HEK293 (cell line): ENCODE measurements around the gene HESX1.

Experiments
- EGR2 ChIP-seq: fragments of 450-650 bp; formaldehyde crosslinking; IDR thresholded peaks from 2 replicates; pipeline ENCODE4 v1.5.1; 2016; ENCODE audit warnings: low read depth, missing biosample characterization, missing genetic modification characterization
- GLIS2 ChIP-seq: fragments of 450-650 bp; formaldehyde crosslinking; IDR thresholded peaks from 2 replicates; pipeline ENCODE4 v1.5.1; 2016; ENCODE audit warnings: missing biosample characterization, missing genetic modification characterization
- IKZF3 ChIP-seq: fragments of 450-650 bp; IDR thresholded peaks from 2 replicates; pipeline ENCODE4 v1.5.0; 2018; ENCODE audit warnings: missing biosample characterization, mild to moderate bottlenecking, missing genetic modification characterization, moderate library complexity
- KLF8 ChIP-seq: fragments of 450-650 bp; formaldehyde crosslinking; IDR thresholded peaks from 2 replicates; pipeline ENCODE4 v1.5.1; 2016; ENCODE audit warnings: missing biosample characterization, missing genetic modification characterization
- KLF9 ChIP-seq: fragments of 450-650 bp; formaldehyde crosslinking; IDR thresholded peaks from 2 replicates; pipeline ENCODE4 v1.5.1; 2016; ENCODE audit warnings: missing biosample characterization, missing genetic modification characterization, low read depth
- PRDM1 ChIP-seq: fragments of 450-650 bp; formaldehyde crosslinking; IDR thresholded peaks from 2 replicates; pipeline ENCODE4; 2016; ENCODE audit warnings: missing biosample characterization, missing genetic modification characterization
- SP2 ChIP-seq: fragments of 450-650 bp; formaldehyde crosslinking; IDR thresholded peaks from 2 replicates; pipeline ENCODE4 v1.5.1; 2016; ENCODE audit warnings: missing biosample characterization, missing genetic modification characterization
- SP3 ChIP-seq: fragments of 450-650 bp; formaldehyde crosslinking; IDR thresholded peaks from 2 replicates; pipeline ENCODE4 v1.5.1; 2016; ENCODE audit warnings: missing biosample characterization, missing genetic modification characterization
- WT1 ChIP-seq: fragments of 450-650 bp; formaldehyde crosslinking; IDR thresholded peaks from 2 replicates; pipeline ENCODE4 v1.5.1; 2016; ENCODE audit warnings: missing biosample characterization, missing genetic modification characterization
- YY1 ChIP-seq: fragments of 450-650 bp; formaldehyde crosslinking; IDR thresholded peaks from 2 replicates; pipeline ENCODE4 v1.5.1; 2018; ENCODE audit warnings: missing biosample characterization, missing genetic modification characterization
- ZBTB20 ChIP-seq: fragments of 450-650 bp; formaldehyde crosslinking; IDR thresholded peaks from 2 replicates; pipeline ENCODE4 v1.5.1; 2016; ENCODE audit warnings: missing biosample characterization, missing genetic modification characterization
- ZBTB8A ChIP-seq: fragments of 450-650 bp; formaldehyde crosslinking; IDR thresholded peaks from 2 replicates; pipeline ENCODE4 v1.5.1; 2016; ENCODE audit warnings: missing biosample characterization, missing genetic modification characterization
- ZEB2 ChIP-seq: fragments of 450-650 bp; formaldehyde crosslinking; IDR thresholded peaks from 2 replicates; pipeline ENCODE4 v1.5.1; 2016; ENCODE audit warnings: missing biosample characterization, missing genetic modification characterization
- ZFHX2 ChIP-seq: fragments of 450-650 bp; formaldehyde crosslinking; conservative IDR thresholded peaks from 2 replicates; pipeline ENCODE4 v1.5.1; 2016; ENCODE audit warnings: missing biosample characterization, missing genetic modification characterization
- ZNF239 ChIP-seq: fragments of 450-650 bp; formaldehyde crosslinking; IDR thresholded peaks from 2 replicates; pipeline ENCODE4 v1.5.1; 2016; ENCODE audit warnings: missing biosample characterization, missing genetic modification characterization
- ZNF274 ChIP-seq, 2 experiments: fragments of 200-500 bp in 1 of 2; fragments of 450-650 bp in 1 of 2; sonication (Bioruptor generic) in 1 of 2; formaldehyde crosslinking in 1 of 2; IDR thresholded peaks; 2 replicates each; pipeline versions ENCODE4 v1.5.1 to v1.6.1; 2014 to 2016; ENCODE audit warnings: borderline replicate concordance in 1 of 2, inconsistent platforms in 1 of 2, low read length in 1 of 2, missing biosample characterization in 1 of 2, missing genetic modification characterization in 1 of 2
- ZNF366 ChIP-seq: fragments of 450-650 bp; formaldehyde crosslinking; conservative IDR thresholded peaks from 2 replicates; pipeline ENCODE4 v1.5.1; 2016; ENCODE audit warnings: missing biosample characterization, missing genetic modification characterization
- ZNF423 ChIP-seq: fragments of 450-650 bp; formaldehyde crosslinking; IDR thresholded peaks from 2 replicates; pipeline ENCODE4 v1.5.1; 2016; ENCODE audit warnings: missing biosample characterization, missing genetic modification characterization
- ZNF501 ChIP-seq: fragments of 450-650 bp; formaldehyde crosslinking; IDR thresholded peaks from 2 replicates; pipeline ENCODE4 v1.5.1; 2016; ENCODE audit warnings: missing biosample characterization, missing genetic modification characterization
- ZNF600 ChIP-seq: fragments of 450-650 bp; formaldehyde crosslinking; IDR thresholded peaks from 2 replicates; pipeline ENCODE4 v1.5.1; 2016; ENCODE audit warnings: missing biosample characterization, missing genetic modification characterization
- ZNF629 ChIP-seq: fragments of 450-650 bp; formaldehyde crosslinking; IDR thresholded peaks from 2 replicates; pipeline ENCODE4 v1.5.1; 2017; ENCODE audit warnings: missing biosample characterization, missing genetic modification characterization
- ZNF658 ChIP-seq: fragments of 450-650 bp; formaldehyde crosslinking; IDR thresholded peaks from 2 replicates; pipeline ENCODE4; 2016; ENCODE audit warnings: missing biosample characterization, missing genetic modification characterization
- ZNF76 ChIP-seq: fragments of 450-650 bp; formaldehyde crosslinking; IDR thresholded peaks from 2 replicates; pipeline ENCODE4; 2016; ENCODE audit warnings: low read depth, missing biosample characterization, missing genetic modification characterization, borderline replicate concordance
- ZNF777 ChIP-seq: fragments of 450-650 bp; formaldehyde crosslinking; IDR thresholded peaks from 2 replicates; pipeline ENCODE4 v1.5.1; 2017; ENCODE audit warnings: missing biosample characterization, missing genetic modification characterization, borderline replicate concordance
- TF ChIP-seq, protein P1 (sequence below): fragments of 450-650 bp; formaldehyde crosslinking; IDR thresholded peaks from 2 replicates; pipeline ENCODE4 v1.5.1; 2016; ENCODE audit warnings: missing biosample characterization, missing genetic modification characterization
- TF ChIP-seq, protein P2 (sequence below): fragments of 450-650 bp; formaldehyde crosslinking; IDR thresholded peaks from 2 replicates; pipeline ENCODE4 v1.5.1; 2017; ENCODE audit warnings: missing biosample characterization, mild to moderate bottlenecking, missing genetic modification characterization, moderate library complexity
- TF ChIP-seq, protein P3 (sequence below): fragments of 450-650 bp; formaldehyde crosslinking; IDR thresholded peaks from 2 replicates; pipeline ENCODE4 v1.5.1; 2016; ENCODE audit warnings: missing biosample characterization, missing genetic modification characterization
- TF ChIP-seq, protein P4 (sequence below): fragments of 450-650 bp; IDR thresholded peaks from 2 replicates; pipeline ENCODE4 v1.5.1; 2018; ENCODE audit warnings: missing biosample characterization, missing genetic modification characterization
- TF ChIP-seq, protein P5 (sequence below): fragments of 450-650 bp; formaldehyde crosslinking; optimal IDR thresholded peaks from 2 replicates; pipeline ENCODE3; 2016; ENCODE audit warnings: missing biosample characterization, mild to moderate bottlenecking, missing genetic modification characterization

HESX1 gene

DNA sequence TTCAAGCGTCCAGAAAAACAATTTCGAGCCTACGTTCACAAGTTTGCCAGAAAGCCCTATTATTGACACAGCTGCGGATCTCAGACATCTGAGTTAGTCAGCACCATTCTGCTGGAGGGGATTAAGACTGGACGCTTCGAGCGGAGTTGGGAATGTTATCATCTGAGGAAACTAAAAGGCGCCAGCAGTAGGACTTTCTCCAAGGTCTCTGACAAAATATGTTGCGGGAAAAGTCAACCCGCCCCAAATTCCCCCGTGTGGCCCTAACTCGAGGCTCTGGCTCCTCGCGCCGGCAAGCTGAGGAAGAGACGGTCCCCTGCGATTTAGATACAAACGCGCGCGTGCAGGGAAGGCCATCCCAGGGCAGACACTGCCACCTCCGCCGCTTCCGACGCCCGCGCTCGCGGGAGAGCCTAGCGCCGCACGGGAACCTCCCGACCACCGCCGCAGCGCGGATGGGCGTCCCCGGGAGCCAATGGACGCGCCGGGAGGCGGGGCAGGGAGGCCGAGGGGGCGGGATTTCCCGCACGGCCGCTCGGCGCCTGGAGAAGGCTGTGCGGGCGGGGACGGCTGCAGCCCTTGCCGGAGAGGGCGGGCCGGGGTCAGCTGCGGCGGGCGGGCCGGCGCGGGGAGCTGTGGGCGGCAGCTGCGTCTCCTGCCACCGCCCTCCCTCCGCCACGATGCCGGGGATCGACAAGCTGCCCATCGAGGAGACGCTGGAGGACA is 27.6 kb upstream of the HESX1 start, which contains the start of gene APPL1 (continued):
- TF ChIP-seq, protein P1, sequence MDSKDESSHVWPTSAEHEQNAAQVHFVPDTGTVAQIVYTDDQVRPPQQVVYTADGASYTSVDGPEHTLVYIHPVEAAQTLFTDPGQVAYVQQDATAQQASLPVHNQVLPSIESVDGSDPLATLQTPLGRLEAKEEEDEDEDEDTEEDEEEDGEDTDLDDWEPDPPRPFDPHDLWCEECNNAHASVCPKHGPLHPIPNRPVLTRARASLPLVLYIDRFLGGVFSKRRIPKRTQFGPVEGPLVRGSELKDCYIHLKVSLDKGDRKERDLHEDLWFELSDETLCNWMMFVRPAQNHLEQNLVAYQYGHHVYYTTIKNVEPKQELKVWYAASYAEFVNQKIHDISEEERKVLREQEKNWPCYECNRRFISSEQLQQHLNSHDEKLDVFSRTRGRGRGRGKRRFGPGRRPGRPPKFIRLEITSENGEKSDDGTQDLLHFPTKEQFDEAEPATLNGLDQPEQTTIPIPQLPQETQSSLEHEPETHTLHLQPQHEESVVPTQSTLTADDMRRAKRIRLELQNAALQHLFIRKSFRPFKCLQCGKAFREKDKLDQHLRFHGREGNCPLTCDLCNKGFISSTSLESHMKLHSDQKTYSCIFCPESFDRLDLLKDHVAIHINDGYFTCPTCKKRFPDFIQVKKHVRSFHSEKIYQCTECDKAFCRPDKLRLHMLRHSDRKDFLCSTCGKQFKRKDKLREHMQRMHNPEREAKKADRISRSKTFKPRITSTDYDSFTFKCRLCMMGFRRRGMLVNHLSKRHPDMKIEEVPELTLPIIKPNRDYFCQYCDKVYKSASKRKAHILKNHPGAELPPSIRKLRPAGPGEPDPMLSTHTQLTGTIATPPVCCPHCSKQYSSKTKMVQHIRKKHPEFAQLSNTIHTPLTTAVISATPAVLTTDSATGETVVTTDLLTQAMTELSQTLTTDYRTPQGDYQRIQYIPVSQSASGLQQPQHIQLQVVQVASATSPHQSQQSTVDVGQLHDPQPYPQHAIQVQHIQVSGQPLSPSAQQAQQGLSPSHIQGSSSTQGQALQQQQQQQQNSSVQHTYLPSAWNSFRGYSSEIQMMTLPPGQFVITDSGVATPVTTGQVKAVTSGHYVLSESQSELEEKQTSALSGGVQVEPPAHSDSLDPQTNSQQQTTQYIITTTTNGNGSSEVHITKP: peak; percentile 96
- peak; percentile 82 for TF ChIP-seq ZFHX2
- peak; percentile 61; the same call in 1 of the 2 replicates for TF ChIP-seq EGR2 (tag by site-specific recombination)
- no peak for TF ChIP-seq WT1 (tag by site-specific recombination)
- peak; percentile 55; the same call in 1 of the 2 replicates for TF ChIP-seq KLF9 (tag by site-specific recombination)
- TF ChIP-seq ZEB2: peak; percentile 72; the same call in 1 of the 2 replicates
- 0 out of 2 replicates have a peak, but pooled peaks have one; percentile 14 for TF ChIP-seq ZNF366 (tag by site-specific recombination)
- TF ChIP-seq ZNF777 (tag by site-specific recombination): no peak
- TF ChIP-seq, protein P2, sequence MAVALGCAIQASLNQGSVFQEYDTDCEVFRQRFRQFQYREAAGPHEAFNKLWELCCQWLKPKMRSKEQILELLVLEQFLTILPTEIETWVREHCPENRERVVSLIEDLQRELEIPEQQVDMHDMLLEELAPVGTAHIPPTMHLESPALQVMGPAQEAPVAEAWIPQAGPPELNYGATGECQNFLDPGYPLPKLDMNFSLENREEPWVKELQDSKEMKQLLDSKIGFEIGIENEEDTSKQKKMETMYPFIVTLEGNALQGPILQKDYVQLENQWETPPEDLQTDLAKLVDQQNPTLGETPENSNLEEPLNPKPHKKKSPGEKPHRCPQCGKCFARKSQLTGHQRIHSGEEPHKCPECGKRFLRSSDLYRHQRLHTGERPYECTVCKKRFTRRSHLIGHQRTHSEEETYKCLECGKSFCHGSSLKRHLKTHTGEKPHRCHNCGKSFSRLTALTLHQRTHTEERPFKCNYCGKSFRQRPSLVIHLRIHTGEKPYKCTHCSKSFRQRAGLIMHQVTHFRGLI (tag by site-specific recombination): 0 out of 2 replicates have a peak, but pooled peaks have one; percentile 8
- peak; percentile 86; the same call in 1 of the 2 replicates for TF ChIP-seq KLF8 (tag by site-specific recombination)
- peak; percentile 67 for TF ChIP-seq SP2
- no peak for TF ChIP-seq ZNF501 (tag by site-specific recombination)
- TF ChIP-seq YY1 (tag by site-specific recombination): no peak
- TF ChIP-seq, protein P3, sequence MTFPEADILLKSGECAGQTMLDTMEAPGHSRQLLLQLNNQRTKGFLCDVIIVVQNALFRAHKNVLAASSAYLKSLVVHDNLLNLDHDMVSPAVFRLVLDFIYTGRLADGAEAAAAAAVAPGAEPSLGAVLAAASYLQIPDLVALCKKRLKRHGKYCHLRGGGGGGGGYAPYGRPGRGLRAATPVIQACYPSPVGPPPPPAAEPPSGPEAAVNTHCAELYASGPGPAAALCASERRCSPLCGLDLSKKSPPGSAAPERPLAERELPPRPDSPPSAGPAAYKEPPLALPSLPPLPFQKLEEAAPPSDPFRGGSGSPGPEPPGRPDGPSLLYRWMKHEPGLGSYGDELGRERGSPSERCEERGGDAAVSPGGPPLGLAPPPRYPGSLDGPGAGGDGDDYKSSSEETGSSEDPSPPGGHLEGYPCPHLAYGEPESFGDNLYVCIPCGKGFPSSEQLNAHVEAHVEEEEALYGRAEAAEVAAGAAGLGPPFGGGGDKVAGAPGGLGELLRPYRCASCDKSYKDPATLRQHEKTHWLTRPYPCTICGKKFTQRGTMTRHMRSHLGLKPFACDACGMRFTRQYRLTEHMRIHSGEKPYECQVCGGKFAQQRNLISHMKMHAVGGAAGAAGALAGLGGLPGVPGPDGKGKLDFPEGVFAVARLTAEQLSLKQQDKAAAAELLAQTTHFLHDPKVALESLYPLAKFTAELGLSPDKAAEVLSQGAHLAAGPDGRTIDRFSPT (tag by site-specific recombination): peak; percentile 65; the same call in 1 of the 2 replicates
- TF ChIP-seq ZBTB8A: peak; percentile 88
- no peak for TF ChIP-seq ZNF274 (IDR thresholded peaks at IDR 0.05; ENCODE audit: low read length)
- no peak for TF ChIP-seq ZNF274 (tag by site-specific recombination; IDR thresholded peaks at IDR 0.05; ENCODE audit: borderline replicate concordance)
- peak; percentile 49 for TF ChIP-seq SP3 (tag by site-specific recombination)
- TF ChIP-seq ZNF658 (tag by site-specific recombination): no peak
- TF ChIP-seq, protein P4, sequence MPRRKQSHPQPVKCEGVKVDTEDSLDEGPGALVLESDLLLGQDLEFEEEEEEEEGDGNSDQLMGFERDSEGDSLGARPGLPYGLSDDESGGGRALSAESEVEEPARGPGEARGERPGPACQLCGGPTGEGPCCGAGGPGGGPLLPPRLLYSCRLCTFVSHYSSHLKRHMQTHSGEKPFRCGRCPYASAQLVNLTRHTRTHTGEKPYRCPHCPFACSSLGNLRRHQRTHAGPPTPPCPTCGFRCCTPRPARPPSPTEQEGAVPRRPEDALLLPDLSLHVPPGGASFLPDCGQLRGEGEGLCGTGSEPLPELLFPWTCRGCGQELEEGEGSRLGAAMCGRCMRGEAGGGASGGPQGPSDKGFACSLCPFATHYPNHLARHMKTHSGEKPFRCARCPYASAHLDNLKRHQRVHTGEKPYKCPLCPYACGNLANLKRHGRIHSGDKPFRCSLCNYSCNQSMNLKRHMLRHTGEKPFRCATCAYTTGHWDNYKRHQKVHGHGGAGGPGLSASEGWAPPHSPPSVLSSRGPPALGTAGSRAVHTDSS (tag by site-specific recombination): no peak
- TF ChIP-seq IKZF3 (tag by site-specific recombination): peak; percentile 50; the same call in 1 of the 2 replicates
- TF ChIP-seq ZBTB20: peak; percentile 37; the same call in 1 of the 2 replicates
- TF ChIP-seq ZNF600 (tag by site-specific recombination): peak; percentile 74
- no peak for TF ChIP-seq ZNF423 (tag by site-specific recombination)
- peak; percentile 85 for TF ChIP-seq GLIS2 (tag by site-specific recombination)
- TF ChIP-seq ZNF239: no peak
- TF ChIP-seq ZNF76 (tag by site-specific recombination): peak; percentile 31; the same call in 1 of the 2 replicates
- 0 out of 2 replicates have a peak, but pooled peaks have one; percentile 41 for TF ChIP-seq ZNF629 (tag by site-specific recombination)
- TF ChIP-seq, protein P5, sequence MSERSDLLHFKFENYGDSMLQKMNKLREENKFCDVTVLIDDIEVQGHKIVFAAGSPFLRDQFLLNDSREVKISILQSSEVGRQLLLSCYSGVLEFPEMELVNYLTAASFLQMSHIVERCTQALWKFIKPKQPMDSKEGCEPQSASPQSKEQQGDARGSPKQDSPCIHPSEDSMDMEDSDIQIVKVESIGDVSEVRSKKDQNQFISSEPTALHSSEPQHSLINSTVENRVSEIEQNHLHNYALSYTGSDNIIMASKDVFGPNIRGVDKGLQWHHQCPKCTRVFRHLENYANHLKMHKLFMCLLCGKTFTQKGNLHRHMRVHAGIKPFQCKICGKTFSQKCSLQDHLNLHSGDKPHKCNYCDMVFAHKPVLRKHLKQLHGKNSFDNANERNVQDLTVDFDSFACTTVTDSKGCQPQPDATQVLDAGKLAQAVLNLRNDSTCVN: peak; percentile 84
- 0 out of 2 replicates have a peak, but pooled peaks have one; percentile 29 for TF ChIP-seq PRDM1 (tag by site-specific recombination)
